SJSA1 (cell line): ENCODE measurements around the gene MRPL23. TPM values are rescaled to one million over a fixed set of nuclear protein-coding genes. Genes with fewer than 3 reads are reported as not detected.

ENCODE experiments used
- DNase-seq, 2 experiments: peaks; one replicate each; pipeline ENCODE4 v3.0.0-alpha.2; 2015 to 2020; ENCODE audit warnings: low spot score in 2 of 2, low read depth in 1 of 2
- H3K27ac ChIP-seq: fragments of 250-450 bp; sonication (Bioruptor Pico); 2 replicates; pipeline ENCODE4 v1.5.1; 2020; ENCODE audit warnings: mild to moderate bottlenecking, moderate library complexity
- H3K27me3 ChIP-seq: fragments of 250-450 bp; sonication (Bioruptor Pico); replicated peaks from 2 replicates; pipeline ENCODE4 v1.5.1; 2020; ENCODE audit warnings: mild to moderate bottlenecking, moderate library complexity
- H3K36me3 ChIP-seq: fragments of 250-450 bp; sonication (Bioruptor Pico); 2 replicates; pipeline ENCODE4 v1.5.1; 2020; ENCODE audit warnings: mild to moderate bottlenecking
- H3K4me1 ChIP-seq: fragments of 250-450 bp; sonication (Bioruptor Pico); replicated peaks from 2 replicates; pipeline ENCODE4 v1.6.1; 2021; ENCODE audit warnings: mild to moderate bottlenecking
- H3K4me3 ChIP-seq: fragments of 250-450 bp; sonication (Bioruptor Pico); 2 replicates; pipeline ENCODE4 v1.5.1; 2020; ENCODE audit warnings: mild to moderate bottlenecking
- H3K9me3 ChIP-seq: fragments of 250-450 bp; sonication (Bioruptor Pico); replicated peaks from 2 replicates; pipeline ENCODE4 v1.5.1; 2020; ENCODE audit warnings: mild to moderate bottlenecking
- total RNA-seq: library from RNA; depleted of rRNA; stranded (reverse); fragments of >200 nt; shearing (Covaris generic); gene quantifications from 2 replicates; pipeline ENCODE4 v1.2.3, GENCODE V29; 2014; rRNA removed

MRPL23 gene
- total RNA-seq, 1 experiment from 2014 or later: 244 TPM

DNA sequence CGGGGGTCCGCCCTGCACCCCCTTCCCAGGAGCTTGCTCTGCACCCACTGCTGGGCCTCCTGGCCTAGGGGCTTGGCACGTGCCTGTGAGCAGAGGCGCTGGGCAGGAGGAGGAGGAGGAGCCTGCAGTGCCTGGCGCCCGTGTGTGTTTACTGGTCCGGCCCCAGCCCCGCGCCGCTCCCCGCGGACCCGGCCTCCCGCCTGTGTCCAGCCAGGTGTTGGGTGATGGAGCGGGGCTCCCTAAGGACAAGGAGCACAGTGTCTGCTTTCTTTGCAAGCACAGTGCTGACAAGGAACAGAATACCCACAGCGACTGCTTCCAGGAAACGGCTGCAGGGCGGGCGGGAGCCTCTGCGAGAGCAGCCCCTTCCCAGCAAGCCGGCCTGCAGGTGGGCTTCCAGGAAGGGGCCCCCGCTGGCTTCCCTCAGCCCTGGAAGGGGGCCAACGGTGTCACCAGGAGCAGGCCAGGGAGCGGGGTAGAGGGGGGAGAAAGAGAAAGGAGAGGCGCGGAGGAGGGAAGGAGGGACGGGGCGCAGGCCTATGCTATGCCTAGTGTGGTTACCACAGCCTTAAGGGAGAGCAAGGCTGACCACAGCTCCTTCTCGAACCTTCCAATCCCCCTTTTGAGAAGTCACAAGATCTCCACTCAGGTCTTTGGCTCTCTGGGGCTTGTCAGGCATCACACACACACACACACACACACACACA, 43.9 kb downstream of the MRPL23 start:
- H3K4me1 ChIP-seq: no peaks in the 10 kb centered on the region
- no peaks in the 10 kb centered on the region for H3K9me3 ChIP-seq
- no peak overlapping the region for H3K4me3 ChIP-seq
- DNase-seq: no peak
- no peak overlapping the region for H3K27ac ChIP-seq
- H3K27me3 ChIP-seq: no peaks in the 10 kb centered on the region
- H3K36me3 ChIP-seq: no peaks in the 10 kb centered on the region

DNA sequence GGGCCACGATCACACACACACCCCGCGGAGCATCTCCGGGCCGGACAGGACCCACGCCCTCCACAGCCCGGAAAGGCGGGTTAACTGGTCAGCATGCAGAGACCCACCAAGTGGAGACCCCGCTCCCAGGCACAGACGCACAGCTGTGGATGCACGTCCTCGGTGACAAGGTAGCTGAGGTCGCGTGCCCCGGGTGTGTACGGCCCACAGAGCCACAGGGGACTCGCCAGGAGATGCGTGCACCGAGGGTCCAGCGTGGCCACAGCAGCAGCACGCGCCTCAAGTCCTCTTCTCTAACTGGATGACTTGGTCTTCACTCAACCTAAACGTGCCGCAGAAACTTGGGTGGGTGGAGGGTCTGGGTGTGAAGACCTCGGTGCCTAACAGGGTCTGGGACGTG, 45.0 kb downstream of the MRPL23 start:
- H3K4me1 ChIP-seq: no peaks in the 10 kb centered on the region
- no peaks in the 10 kb centered on the region for H3K9me3 ChIP-seq
- peak in 1 of 2 experiments; percentile 22 for DNase-seq
- no peaks in the 10 kb centered on the region for H3K27me3 ChIP-seq
- H3K36me3 ChIP-seq: no peaks in the 10 kb centered on the region
- H3K4me3 ChIP-seq: no peak overlapping the region
- H3K27ac ChIP-seq: no peak overlapping the region

GRCh38 chr11:1994121-1994520, 47.0 kb downstream of the MRPL23 start:
- H3K36me3 ChIP-seq: no peaks in the 10 kb centered on the region
- no peak overlapping the region for H3K4me3 ChIP-seq
- no peak overlapping the region for H3K27ac ChIP-seq
- H3K27me3 ChIP-seq: no peaks in the 10 kb centered on the region
- no peaks in the 10 kb centered on the region for H3K9me3 ChIP-seq
- no peaks in the 10 kb centered on the region for H3K4me1 ChIP-seq
- peak in 1 of 2 experiments; percentile 9 for DNase-seq

DNA sequence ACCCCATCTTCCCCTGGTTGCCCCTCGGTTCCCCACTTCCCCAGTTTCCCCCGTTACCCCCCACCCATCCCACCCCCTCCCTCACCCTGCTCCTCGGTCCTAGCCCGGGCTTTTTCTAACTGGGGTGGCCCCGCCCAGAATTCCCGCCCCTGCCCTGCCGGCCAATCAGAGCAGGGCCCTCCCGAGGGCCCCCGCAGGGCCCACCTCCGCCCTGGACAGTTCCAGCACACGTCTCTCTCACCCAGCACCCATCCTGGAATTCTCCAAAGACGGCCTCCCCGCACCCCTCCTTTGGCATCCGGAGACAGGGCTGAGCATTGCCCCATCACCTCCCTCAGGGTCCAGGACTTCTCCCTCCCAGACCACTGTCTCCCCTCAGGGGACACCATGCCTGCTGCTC, 50.6 kb downstream of the MRPL23 start, which contains the start of gene H19:
Gene H19, minus strand, starts transcription at position 88 of the 400 bp plus-strand sequence.
- Histone ChIP-seq H3K4me1 (no peaks in the 10 kb centered on the region), H3K4me3 (no peak within 1 kb of the TSS), H3K27ac (no peak within 1 kb of the TSS), H3K36me3 (no peaks in the 10 kb centered on the region), H3K9me3 (no peaks in the 10 kb centered on the region), H3K27me3 (no peaks in the 10 kb centered on the region)
- no peak for DNase-seq

DNA sequence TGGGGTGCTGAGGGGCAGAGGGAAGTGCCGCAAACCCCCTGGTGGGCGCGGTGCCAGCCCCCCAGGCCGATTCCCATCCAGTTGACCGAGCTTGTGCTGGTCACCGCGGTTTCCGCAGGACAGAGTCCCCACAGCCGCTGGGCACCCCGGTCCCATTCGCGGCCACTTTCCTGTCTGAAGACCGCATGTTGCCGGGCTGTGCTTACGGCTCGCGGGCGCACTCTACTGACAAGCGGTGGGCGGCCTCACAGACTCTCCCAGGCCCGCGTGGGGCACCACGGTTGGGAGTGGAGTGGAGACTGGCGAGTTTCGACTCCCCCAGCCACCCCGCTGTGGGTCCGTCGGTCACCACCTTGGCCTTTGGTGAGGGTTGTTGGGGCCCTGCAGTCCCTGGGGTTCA, 51.2 kb downstream of the MRPL23 start:
- no peaks in the 10 kb centered on the region for H3K4me1 ChIP-seq
- H3K27ac ChIP-seq: no peak overlapping the region
- no peaks in the 10 kb centered on the region for H3K9me3 ChIP-seq
- H3K4me3 ChIP-seq: no peak overlapping the region
- no peak for DNase-seq
- H3K36me3 ChIP-seq: no peaks in the 10 kb centered on the region
- H3K27me3 ChIP-seq: no peaks in the 10 kb centered on the region

DNA sequence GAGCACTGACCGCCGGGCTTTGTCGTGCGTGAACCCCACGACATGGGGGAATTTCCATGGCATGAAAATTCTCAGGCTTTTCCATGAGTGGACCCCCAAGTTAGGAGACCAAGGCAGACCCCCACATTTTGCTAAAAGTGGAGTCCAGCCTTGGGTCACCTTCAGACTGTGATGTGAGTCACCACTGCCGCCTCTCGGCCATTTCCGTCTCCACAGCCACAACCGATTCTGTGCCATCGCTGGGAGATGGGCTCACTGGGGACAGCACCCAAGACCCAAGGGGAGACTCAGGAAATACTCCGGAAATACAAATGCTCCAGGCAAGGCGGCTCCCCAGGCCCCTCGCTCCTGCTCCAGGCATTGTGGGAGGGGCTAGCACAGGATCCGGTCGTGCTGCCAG, 51.7 kb downstream of the MRPL23 start:
- no peaks in the 10 kb centered on the region for H3K9me3 ChIP-seq
- DNase-seq: no peak
- H3K4me3 ChIP-seq: no peak overlapping the region
- no peaks in the 10 kb centered on the region for H3K4me1 ChIP-seq
- H3K27me3 ChIP-seq: no peaks in the 10 kb centered on the region
- no peaks in the 10 kb centered on the region for H3K36me3 ChIP-seq
- H3K27ac ChIP-seq: no peak overlapping the region

- no peaks in the 10 kb centered on the region for H3K27me3 ChIP-seq
- no peaks in the 10 kb centered on the region for H3K4me1 ChIP-seq
- no peak for DNase-seq
- H3K9me3 ChIP-seq: no peaks in the 10 kb centered on the region
- H3K27ac ChIP-seq: no peak overlapping the region
- H3K36me3 ChIP-seq: no peaks in the 10 kb centered on the region
- no peak overlapping the region for H3K4me3 ChIP-seq
Measured at GRCh38 chr11:2002042-2002776, 55.1 kb downstream of the MRPL23 start.

GRCh38 chr11:2002807-2003206, 55.7 kb downstream of the MRPL23 start:
- DNase-seq: no peak
- Histone ChIP-seq H3K9me3 (no peaks in the 10 kb centered on the region), H3K4me3 (no peak overlapping the region), H3K36me3 (no peaks in the 10 kb centered on the region), H3K4me1 (no peaks in the 10 kb centered on the region), H3K27me3 (no peaks in the 10 kb centered on the region), H3K27ac (no peak overlapping the region)

DNA sequence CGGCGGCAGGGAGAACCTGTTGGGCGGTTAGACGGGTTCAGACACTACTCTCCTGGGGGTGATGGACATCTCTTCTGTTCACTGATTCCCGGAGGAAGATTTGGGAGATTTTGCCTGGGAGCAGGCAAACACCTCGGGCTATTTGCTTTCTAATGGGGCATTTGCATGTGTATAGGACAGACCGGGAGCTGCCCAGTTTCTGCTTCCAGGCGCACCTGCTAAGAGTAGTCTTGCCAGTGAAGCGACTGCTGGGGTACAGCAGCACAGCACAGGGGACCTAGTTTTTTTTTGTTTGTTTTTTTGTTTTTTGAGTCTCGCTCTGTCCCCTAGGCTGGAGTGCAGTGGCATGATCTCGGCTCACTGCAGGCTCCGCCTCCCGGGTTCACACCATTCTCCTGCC, 57.3 kb downstream of the MRPL23 start:
- no peaks in the 10 kb centered on the region for H3K27me3 ChIP-seq
- H3K27ac ChIP-seq: no peak overlapping the region
- H3K9me3 ChIP-seq: no peaks in the 10 kb centered on the region
- no peak for DNase-seq
- H3K4me1 ChIP-seq: no peaks in the 10 kb centered on the region
- H3K4me3 ChIP-seq: no peak overlapping the region
- no peaks in the 10 kb centered on the region for H3K36me3 ChIP-seq

Other genes starting within 250 kb of the MRPL23 start
- 0.05 TPM in 1 of 2 replicates, not detected in the other for gene IFITM10, start 196.7 kb upstream of the MRPL23 start, total RNA-seq
- gene CTSD, start 183.4 kb upstream of the MRPL23 start, total RNA-seq: 245 and 253 TPM in 2 replicates
- 0.06 TPM in 1 of 2 replicates, not detected in the other for gene SYT8, start 112.3 kb upstream of the MRPL23 start, total RNA-seq
- gene TNNI2, start 108.4 kb upstream of the MRPL23 start, total RNA-seq: not detected in 2 replicates
- gene LSP1, start 94.2 kb upstream of the MRPL23 start, total RNA-seq: 0.50 and 3.4 TPM in 2 replicates
- gene PRR33, start 55.4 kb upstream of the MRPL23 start, total RNA-seq: not detected in 2 replicates
- 7.5 and 8.0 TPM in 2 replicates for gene TNNT3, start 27.6 kb upstream of the MRPL23 start, total RNA-seq
- not detected in 2 replicates for gene H19, start 50.5 kb downstream of the MRPL23 start, total RNA-seq
- gene IGF2, start 192.1 kb downstream of the MRPL23 start, total RNA-seq: 29.7 and 31.5 TPM in 2 replicates
- gene INS, start 213.9 kb downstream of the MRPL23 start, total RNA-seq: not detected in 2 replicates
- not detected in 2 replicates for gene TH, start 224.5 kb downstream of the MRPL23 start, total RNA-seq